ENCODE results near the gene SLC2A13.

DNA sequence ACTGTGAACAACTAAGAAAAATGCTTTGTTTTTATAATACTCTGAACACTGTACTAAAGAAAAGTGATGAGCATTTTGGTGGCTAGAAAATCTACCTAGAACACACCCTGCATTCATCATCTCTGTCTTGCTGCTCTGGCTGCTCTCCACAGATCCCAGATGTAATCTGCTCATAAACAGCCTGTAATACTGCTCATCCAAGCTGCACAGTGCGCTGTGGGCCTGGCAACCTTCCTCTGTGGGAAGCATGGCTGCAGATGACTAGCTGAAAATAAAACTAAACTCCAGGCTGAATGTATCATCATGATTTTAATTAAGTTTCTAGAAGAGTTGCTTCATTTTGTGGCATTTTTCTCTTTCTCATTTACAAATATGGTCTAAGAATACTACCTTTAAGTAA lies 200.7 kb downstream of the SLC2A13 start:
- TF ChIP-seq, protein P1, sequence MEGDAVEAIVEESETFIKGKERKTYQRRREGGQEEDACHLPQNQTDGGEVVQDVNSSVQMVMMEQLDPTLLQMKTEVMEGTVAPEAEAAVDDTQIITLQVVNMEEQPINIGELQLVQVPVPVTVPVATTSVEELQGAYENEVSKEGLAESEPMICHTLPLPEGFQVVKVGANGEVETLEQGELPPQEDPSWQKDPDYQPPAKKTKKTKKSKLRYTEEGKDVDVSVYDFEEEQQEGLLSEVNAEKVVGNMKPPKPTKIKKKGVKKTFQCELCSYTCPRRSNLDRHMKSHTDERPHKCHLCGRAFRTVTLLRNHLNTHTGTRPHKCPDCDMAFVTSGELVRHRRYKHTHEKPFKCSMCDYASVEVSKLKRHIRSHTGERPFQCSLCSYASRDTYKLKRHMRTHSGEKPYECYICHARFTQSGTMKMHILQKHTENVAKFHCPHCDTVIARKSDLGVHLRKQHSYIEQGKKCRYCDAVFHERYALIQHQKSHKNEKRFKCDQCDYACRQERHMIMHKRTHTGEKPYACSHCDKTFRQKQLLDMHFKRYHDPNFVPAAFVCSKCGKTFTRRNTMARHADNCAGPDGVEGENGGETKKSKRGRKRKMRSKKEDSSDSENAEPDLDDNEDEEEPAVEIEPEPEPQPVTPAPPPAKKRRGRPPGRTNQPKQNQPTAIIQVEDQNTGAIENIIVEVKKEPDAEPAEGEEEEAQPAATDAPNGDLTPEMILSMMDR (IDR thresholded peaks at IDR 0.05) = no peak
- TF ChIP-seq POLR2A (IDR thresholded peaks at IDR 0.05) = no peak
